ENCODE measurements around the gene CELF4.

Gene CELF4

GRCh38 chr18:37392648-37393047, 172.9 kb downstream of the CELF4 start:
- no peaks in the 10 kb centered on the region for H3K27me3 ChIP-seq (ENCODE audit: insufficient read depth, low read length)
- no peak overlapping the region for H2AFZ ChIP-seq (ENCODE audit: low read depth, low read length)
- H3K4me3 ChIP-seq (ENCODE audit: low read length), result no peak overlapping the region
- peaks cover 18% of the 10 kb centered on the region for H3K4me1 ChIP-seq (ENCODE audit: insufficient read depth, low read length)
- peaks cover 3% of the 10 kb centered on the region for H3K9me3 ChIP-seq (ENCODE audit: low read length)
- no peaks in the 10 kb centered on the region for H3K36me3 ChIP-seq (ENCODE audit: insufficient read depth, low read length)

- H3K4me3 ChIP-seq (ENCODE audit: low read length), result no peak overlapping the region
- no peaks in the 10 kb centered on the region for H3K27me3 ChIP-seq (ENCODE audit: insufficient read depth, low read length)
- peaks cover 3% of the 10 kb centered on the region for H3K9me3 ChIP-seq (ENCODE audit: low read length)
- peaks cover 18% of the 10 kb centered on the region for H3K4me1 ChIP-seq (ENCODE audit: insufficient read depth, low read length)
- no peak overlapping the region for H2AFZ ChIP-seq (ENCODE audit: low read depth, low read length)
- H3K36me3 ChIP-seq (ENCODE audit: insufficient read depth, low read length), result no peaks in the 10 kb centered on the region
These were observed 173.7 kb downstream of the CELF4 start for GRCh38 chr18:37391698-37392548.

- H3K36me3 ChIP-seq (ENCODE audit: insufficient read depth, low read length), result no peaks in the 10 kb centered on the region
- H2AFZ ChIP-seq (ENCODE audit: low read depth, low read length), result no peak overlapping the region
- no peak overlapping the region for H3K4me3 ChIP-seq (ENCODE audit: low read length)
- H3K27me3 ChIP-seq (ENCODE audit: insufficient read depth, low read length), result no peaks in the 10 kb centered on the region
- H3K9me3 ChIP-seq (ENCODE audit: low read length), result peaks cover 3% of the 10 kb centered on the region
- peaks cover 18% of the 10 kb centered on the region for H3K4me1 ChIP-seq (ENCODE audit: insufficient read depth, low read length)
These were observed 174.4 kb downstream of the CELF4 start for GRCh38 chr18:37391156-37391555.

DNA sequence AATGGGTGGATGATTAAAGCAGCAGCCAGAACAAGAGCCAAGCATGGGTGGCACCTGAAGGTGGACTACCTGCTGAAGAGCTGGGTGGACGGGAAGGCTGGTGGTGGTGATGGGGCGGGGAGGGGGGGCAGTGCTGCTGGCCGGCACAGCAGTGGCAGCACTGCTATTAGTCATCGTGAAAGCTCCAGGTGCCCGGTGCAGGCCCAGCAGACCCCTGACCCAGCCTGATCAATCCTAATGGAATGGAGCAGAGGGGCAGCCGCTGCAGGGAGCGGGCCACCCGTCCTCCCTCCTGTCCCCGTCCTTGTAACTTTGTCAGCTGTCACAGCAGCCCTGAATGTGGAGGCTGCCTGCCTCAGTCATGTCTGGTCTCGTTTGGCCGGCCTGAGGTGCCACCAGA, 174.9 kb downstream of the CELF4 start:
- Histone ChIP-seq H3K36me3 (ENCODE audit: insufficient read depth, low read length) (no peaks in the 10 kb centered on the region), H3K4me1 (ENCODE audit: insufficient read depth, low read length) (peaks cover 18% of the 10 kb centered on the region), H2AFZ (ENCODE audit: low read depth, low read length) (no peak overlapping the region), H3K27me3 (ENCODE audit: insufficient read depth, low read length) (no peaks in the 10 kb centered on the region), H3K4me3 (ENCODE audit: low read length) (no peak overlapping the region), H3K9me3 (ENCODE audit: low read length) (peaks cover 3% of the 10 kb centered on the region)

DNA sequence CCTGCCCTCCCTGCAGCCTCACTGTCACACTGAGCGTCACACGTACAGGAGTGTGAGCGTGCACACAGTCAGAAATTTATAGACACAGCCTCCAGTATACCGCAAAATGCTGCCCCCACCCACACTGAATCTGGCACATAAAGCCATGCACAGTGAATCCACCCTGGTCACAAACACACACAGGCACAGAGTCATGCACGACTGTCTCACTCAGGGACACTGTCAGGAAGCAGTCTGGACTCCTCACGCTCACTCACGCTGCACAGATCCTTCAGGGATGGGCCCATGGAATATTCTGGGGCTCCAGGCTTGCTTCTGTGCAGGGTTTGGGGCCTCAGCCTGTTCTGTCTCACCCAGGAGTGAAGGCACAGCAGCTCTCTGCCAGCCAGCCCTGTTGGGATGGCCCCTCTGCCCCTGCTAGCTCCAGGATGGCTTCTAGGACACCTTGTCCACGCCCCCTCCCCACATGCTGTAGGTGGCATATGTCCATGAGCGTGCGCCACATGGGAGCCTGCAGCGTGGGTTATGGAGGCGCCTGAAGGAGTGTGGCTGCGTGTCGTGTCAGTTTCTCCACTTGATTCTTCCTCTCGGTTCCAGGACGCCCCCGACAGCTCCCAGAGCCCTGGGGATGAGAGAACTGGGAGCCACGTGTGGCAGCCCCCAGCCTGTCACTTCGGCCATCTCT, 175.8 kb downstream of the CELF4 start:
- Histone ChIP-seq H3K9me3 (ENCODE audit: low read length) (peaks cover 3% of the 10 kb centered on the region), H3K27me3 (ENCODE audit: insufficient read depth, low read length) (no peaks in the 10 kb centered on the region), H2AFZ (ENCODE audit: low read depth, low read length) (no peak overlapping the region), H3K4me1 (ENCODE audit: insufficient read depth, low read length) (peaks cover 14% of the 10 kb centered on the region), H3K36me3 (ENCODE audit: insufficient read depth, low read length) (no peaks in the 10 kb centered on the region), H3K4me3 (ENCODE audit: low read length) (no peak overlapping the region)

- H3K9me3 ChIP-seq (ENCODE audit: low read length), result peaks cover 3% of the 10 kb centered on the region
- H3K36me3 ChIP-seq (ENCODE audit: insufficient read depth, low read length), result no peaks in the 10 kb centered on the region
- H3K4me3 ChIP-seq (ENCODE audit: low read length), result no peak overlapping the region
- no peak overlapping the region for H2AFZ ChIP-seq (ENCODE audit: low read depth, low read length)
- no peaks in the 10 kb centered on the region for H3K27me3 ChIP-seq (ENCODE audit: insufficient read depth, low read length)
- H3K4me1 ChIP-seq (ENCODE audit: insufficient read depth, low read length), result peaks cover 8% of the 10 kb centered on the region
These were observed 176.6 kb downstream of the CELF4 start for GRCh38 chr18:37389041-37389440.

- no peaks in the 10 kb centered on the region for H3K36me3 ChIP-seq (ENCODE audit: insufficient read depth, low read length)
- H3K4me3 ChIP-seq (ENCODE audit: low read length), result no peak overlapping the region
- peaks cover 4% of the 10 kb centered on the region for H3K4me1 ChIP-seq (ENCODE audit: insufficient read depth, low read length)
- H3K9me3 ChIP-seq (ENCODE audit: low read length), result peaks cover 3% of the 10 kb centered on the region
- H3K27me3 ChIP-seq (ENCODE audit: insufficient read depth, low read length), result no peaks in the 10 kb centered on the region
- H2AFZ ChIP-seq (ENCODE audit: low read depth, low read length), result no peak overlapping the region
These were observed 177.2 kb downstream of the CELF4 start for GRCh38 chr18:37388413-37388812.

DNA sequence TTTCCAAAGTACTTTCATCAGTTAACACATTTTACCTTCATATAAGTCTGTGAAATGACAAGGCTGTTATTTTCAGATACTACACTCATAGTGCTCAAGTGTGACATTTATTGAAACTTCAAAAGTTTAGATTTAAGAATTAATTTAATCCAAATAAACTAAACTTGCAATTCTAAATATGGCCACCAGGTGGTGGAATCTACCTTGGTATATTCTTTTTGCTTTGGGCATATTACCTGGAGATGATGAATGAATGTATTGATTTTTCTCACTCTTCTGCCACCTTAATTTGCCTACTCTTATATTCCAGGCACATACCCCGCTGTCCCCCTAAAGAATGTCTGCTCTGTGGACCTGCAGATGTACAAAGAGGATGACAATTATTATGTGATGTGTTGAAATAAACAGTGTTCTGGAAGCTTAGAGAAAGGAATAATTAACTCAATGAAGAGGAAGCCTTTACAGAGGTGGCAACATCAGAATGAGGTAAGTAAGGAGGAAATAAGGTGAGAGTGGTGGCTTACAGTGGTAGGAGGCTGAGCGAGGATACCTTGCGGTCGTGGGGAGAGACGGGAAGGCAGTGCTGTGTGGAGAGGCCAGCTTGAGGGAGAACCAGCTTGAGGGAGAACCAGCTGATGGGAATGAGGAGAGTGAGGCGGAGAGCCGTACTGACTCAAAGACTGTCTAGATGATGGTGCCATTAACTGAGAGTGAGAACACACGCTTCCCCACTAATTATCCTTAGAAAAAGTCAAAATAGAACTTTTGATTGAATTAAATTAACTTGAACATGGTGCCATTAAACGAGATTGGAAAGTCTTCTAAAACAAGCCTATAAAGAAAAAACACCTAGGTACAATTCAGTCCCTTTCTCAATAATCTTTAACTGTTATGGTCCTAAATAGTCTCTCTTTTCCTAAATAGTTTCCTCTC, 179.5 kb downstream of the CELF4 start:
- H3K36me3 ChIP-seq (ENCODE audit: insufficient read depth, low read length), result no peaks in the 10 kb centered on the region
- H3K27me3 ChIP-seq (ENCODE audit: insufficient read depth, low read length), result no peaks in the 10 kb centered on the region
- H2AFZ ChIP-seq (ENCODE audit: low read depth, low read length), result no peak overlapping the region
- no peak overlapping the region for H3K4me3 ChIP-seq (ENCODE audit: low read length)
- H3K9me3 ChIP-seq (ENCODE audit: low read length), result peaks cover 3% of the 10 kb centered on the region
- H3K4me1 ChIP-seq (ENCODE audit: insufficient read depth, low read length), result no peaks in the 10 kb centered on the region

- no peak overlapping the region for H2AFZ ChIP-seq (ENCODE audit: low read depth, low read length)
- no peak overlapping the region for H3K4me3 ChIP-seq (ENCODE audit: low read length)
- peaks cover under 1% of the 10 kb centered on the region for H3K27me3 ChIP-seq (ENCODE audit: insufficient read depth, low read length)
- H3K4me1 ChIP-seq (ENCODE audit: insufficient read depth, low read length), result no peaks in the 10 kb centered on the region
- H3K9me3 ChIP-seq (ENCODE audit: low read length), result peaks cover 3% of the 10 kb centered on the region
- H3K36me3 ChIP-seq (ENCODE audit: insufficient read depth, low read length), result no peaks in the 10 kb centered on the region
These were observed 181.6 kb downstream of the CELF4 start for GRCh38 chr18:37383846-37384595.

GRCh38 chr18:37383036-37383785, 182.4 kb downstream of the CELF4 start:
- Histone ChIP-seq H3K9me3 (ENCODE audit: low read length) (no peaks in the 10 kb centered on the region), H2AFZ (ENCODE audit: low read depth, low read length) (no peak overlapping the region), H3K27me3 (ENCODE audit: insufficient read depth, low read length) (peaks cover 3% of the 10 kb centered on the region), H3K4me3 (ENCODE audit: low read length) (no peak overlapping the region), H3K36me3 (ENCODE audit: insufficient read depth, low read length) (no peaks in the 10 kb centered on the region), H3K4me1 (ENCODE audit: insufficient read depth, low read length) (no peaks in the 10 kb centered on the region)

GRCh38 chr18:37381554-37381953, 184.0 kb downstream of the CELF4 start:
- H3K27me3 ChIP-seq (ENCODE audit: insufficient read depth, low read length), result peaks cover 12% of the 10 kb centered on the region

More at GRCh38 chr18:37381554-37381953, 184.0 kb downstream of the CELF4 start:
- Histone ChIP-seq H3K4me3 (ENCODE audit: low read length) (no peak overlapping the region), H3K9me3 (ENCODE audit: low read length) (no peaks in the 10 kb centered on the region), H3K36me3 (ENCODE audit: insufficient read depth, low read length) (no peaks in the 10 kb centered on the region), H2AFZ (ENCODE audit: low read depth, low read length) (no peak overlapping the region), H3K4me1 (ENCODE audit: insufficient read depth, low read length) (no peaks in the 10 kb centered on the region)

Data from neuron (in vitro differentiated cells).